CD8-positive, alpha-beta memory T cell (primary cell): ENCODE measurements around the gene ARHGAP26. TPM values are rescaled to one million over a fixed set of nuclear protein-coding genes. Genes with fewer than 3 reads are reported as not detected.
A peak's percentile ranks its signal among the peaks of the same experiment; 100 is the strongest.

ENCODE experiments used
- CTCF ChIA-PET: fragments of 350-600 bp; sonication (Branson Sonifier 250); formaldehyde crosslinking; loops from one replicate; lab custom pipeline; 2021; ENCODE audit warnings: antibody characterized with exemption; lab: Charles Lee
- POLR2A ChIA-PET: fragments of 350-600 bp; sonication (Branson Sonifier 250); formaldehyde crosslinking; loops from one replicate; lab custom pipeline; 2021; ENCODE audit warnings: antibody characterized with exemption; lab: Charles Lee
- DNase-seq, 5 donors: peaks; one replicate each; pipeline versions ENCODE4 v3.0.0 to v3.0.0-alpha.2; 2020 to 2022; ENCODE audit warnings: mixed read lengths in 1 of 5
- H3K27ac ChIP-seq: one replicate; pipeline ENCODE4 v1.7.0; 2013; ENCODE audit warnings: low read depth, mild to moderate bottlenecking, low read length, moderate library complexity
- H3K27me3 ChIP-seq: 2 replicates; pipeline ENCODE4 v1.7.0; 2013; ENCODE audit warnings: low read length, mild to moderate bottlenecking; ENCODE audit not compliant: insufficient read depth, poor library complexity, severe bottlenecking
- H3K36me3 ChIP-seq: 2 replicates; pipeline ENCODE4 v1.7.0; 2013; ENCODE audit warnings: mild to moderate bottlenecking, low read length, moderate library complexity; ENCODE audit not compliant: insufficient read depth
- H3K4me1 ChIP-seq: 2 replicates; pipeline ENCODE4 v1.7.0; 2013; ENCODE audit warnings: mild to moderate bottlenecking, low read length, moderate library complexity; ENCODE audit not compliant: insufficient read depth
- H3K4me3 ChIP-seq: 2 replicates; pipeline ENCODE4 v1.7.0; 2013; ENCODE audit warnings: mild to moderate bottlenecking, low read length
- H3K9me3 ChIP-seq: 2 replicates; pipeline ENCODE4 v1.7.0; 2013; ENCODE audit warnings: mild to moderate bottlenecking, low read length
- H3K27ac Mint-ChIP-seq, 8 donors: one replicate each; pipeline ENCODE4 v1.8.0; 2020 to 2021; ENCODE audit warnings: mixed read lengths in 8 of 8, mild to moderate bottlenecking in 6 of 8, inconsistent platforms in 3 of 8, moderate library complexity in 3 of 8
- H3K27me3 Mint-ChIP-seq, 2 donors: one replicate each; pipeline ENCODE4 v1.8.0; 2020 to 2021; ENCODE audit warnings: mixed read lengths in 2 of 2, mild to moderate bottlenecking in 1 of 2, moderate library complexity in 1 of 2
- H3K36me3 Mint-ChIP-seq, 3 donors: one replicate each; pipeline ENCODE4 v1.8.0; 2020 to 2021; ENCODE audit warnings: mixed read lengths in 3 of 3, inconsistent platforms in 1 of 3, mild to moderate bottlenecking in 1 of 3
- H3K4me1 Mint-ChIP-seq, 3 donors: one replicate each; pipeline ENCODE4 v1.8.0; 2020 to 2021; ENCODE audit warnings: mixed read lengths in 3 of 3, inconsistent platforms in 1 of 3, mild to moderate bottlenecking in 1 of 3
- H3K4me3 Mint-ChIP-seq, 7 donors: one replicate each; pipeline ENCODE4 v1.8.0; 2020 to 2021; ENCODE audit warnings: mixed read lengths in 7 of 7, mild to moderate bottlenecking in 6 of 7, moderate library complexity in 4 of 7, inconsistent platforms in 2 of 7
- H3K9me3 Mint-ChIP-seq, 5 donors: one replicate each; pipeline ENCODE4 v1.8.0; 2020 to 2022; ENCODE audit warnings: mixed read lengths in 5 of 5, mild to moderate bottlenecking in 3 of 5, moderate library complexity in 2 of 5, inconsistent platforms in 1 of 5
- polyA plus RNA-seq: library from polyadenylated mRNA; unstranded; fragments of 300-500 nt; fragmentation: Illumina TruSeq; gene quantifications from one replicate; pipeline ENCODE4 v1.2.3, GENCODE V29; 2021
- total RNA-seq, 2 experiments: library from RNA; stranded (reverse); gene quantifications; one replicate each; pipeline ENCODE4 v1.2.3, GENCODE V29; 2021

Gene ARHGAP26
- total and polyA plus RNA-seq, 3 experiments from 2014 or later = 16.7 to 37.1 (median 19.7) TPM

- H3K4me1 Mint-ChIP-seq = peaks cover 26 to 37% (median 26%) of the 10 kb centered on the region in 3 donors
- peak overlapping the region in 4 of 8 donors; percentile 40 to 76 (median 55) for H3K27ac Mint-ChIP-seq
- H3K27me3 ChIP-seq = no peaks in the 10 kb centered on the region
- H3K27ac ChIP-seq = no peak overlapping the region
- no peak overlapping the region for H3K4me3 ChIP-seq
- no peak for DNase-seq
- H3K36me3 Mint-ChIP-seq = peaks cover 0 to 49% (median 11%) of the 10 kb centered on the region in 3 donors
- no peak overlapping the region for H3K4me3 Mint-ChIP-seq
- no peaks in the 10 kb centered on the region for H3K36me3 ChIP-seq
- no peaks in the 10 kb centered on the region for H3K4me1 ChIP-seq
- POLR2A ChIA-PET = no interaction called here
- no peaks in the 10 kb centered on the region for H3K9me3 ChIP-seq
- no peaks in the 10 kb centered on the region for H3K9me3 Mint-ChIP-seq
- CTCF ChIA-PET = no interaction called here
- H3K27me3 Mint-ChIP-seq = peaks cover 0 to 3% of the 10 kb centered on the region in 2 donors
Measured at GRCh38 chr5:143210576-143210975, 440.4 kb downstream of the ARHGAP26 start.

- H3K27ac Mint-ChIP-seq = peak overlapping the region in 4 of 8 donors; percentile 7 to 76 (median 55)
- no peaks in the 10 kb centered on the region for H3K4me1 ChIP-seq
Measured at GRCh38 chr5:143212261-143212660, 442.1 kb downstream of the ARHGAP26 start.

GRCh38 chr5:143213231-143213850, 443.2 kb downstream of the ARHGAP26 start:
- ChIA-PET POLR2A (no interaction called here), CTCF (interaction anchor here (0.7 kb wide), 1 partner anchor 18 kb away, joined by 3 read pairs; no protein-coding TSS in a partner anchor)
- H3K4me3 ChIP-seq = no peak overlapping the region
- DNase-seq = no peak
- H3K36me3 ChIP-seq = no peaks in the 10 kb centered on the region
- no peaks in the 10 kb centered on the region for H3K9me3 Mint-ChIP-seq
- peaks cover 0 to 1% of the 10 kb centered on the region in 2 donors for H3K27me3 Mint-ChIP-seq
- H3K4me3 Mint-ChIP-seq = no peak overlapping the region
- H3K27ac ChIP-seq = peak overlapping the region; percentile 63
- H3K4me1 ChIP-seq = no peaks in the 10 kb centered on the region
- no peaks in the 10 kb centered on the region for H3K27me3 ChIP-seq
- H3K9me3 ChIP-seq = no peaks in the 10 kb centered on the region
- peaks cover 4 to 59% (median 10%) of the 10 kb centered on the region in 3 donors for H3K36me3 Mint-ChIP-seq
- peak overlapping the region in 7 of 8 donors; percentile 24 to 94 (median 66) for H3K27ac Mint-ChIP-seq
- H3K4me1 Mint-ChIP-seq = peaks cover 23 to 38% (median 29%) of the 10 kb centered on the region in 3 donors

More at GRCh38 chr5:143212261-143212660, 442.1 kb downstream of the ARHGAP26 start:
- Mint-ChIP-seq H3K9me3 (no peaks in the 10 kb centered on the region), H3K36me3 (peaks cover 4 to 57% (median 11%) of the 10 kb centered on the region in 3 donors), H3K4me3 (no peak overlapping the region), H3K4me1 (peaks cover 17 to 31% (median 20%) of the 10 kb centered on the region in 3 donors), H3K27me3 (peaks cover 0 to 1% of the 10 kb centered on the region in 2 donors)
- Histone ChIP-seq H3K4me3 (no peak overlapping the region), H3K27me3 (no peaks in the 10 kb centered on the region), H3K9me3 (no peaks in the 10 kb centered on the region), H3K36me3 (no peaks in the 10 kb centered on the region), H3K27ac (no peak overlapping the region)
- ChIA-PET CTCF (no interaction called here), POLR2A (no interaction called here)
- DNase-seq = no peak

- ChIA-PET CTCF (interaction anchor here (0.7 kb wide), 1 partner anchor 18 kb away, joined by 3 read pairs; no protein-coding TSS in a partner anchor), POLR2A (no interaction called here)
- H3K9me3 Mint-ChIP-seq = no peaks in the 10 kb centered on the region
- Histone ChIP-seq H3K36me3 (no peaks in the 10 kb centered on the region), H3K27ac (peak overlapping the region; percentile 63), H3K4me1 (no peaks in the 10 kb centered on the region), H3K4me3 (no peak overlapping the region), H3K9me3 (no peaks in the 10 kb centered on the region), H3K27me3 (no peaks in the 10 kb centered on the region)
- H3K36me3 Mint-ChIP-seq = peaks cover 4 to 55% (median 8%) of the 10 kb centered on the region in 3 donors
- H3K27ac Mint-ChIP-seq = peak overlapping the region in 7 of 8 donors; percentile 24 to 94 (median 63)
- no peak for DNase-seq
- no peak overlapping the region for H3K4me3 Mint-ChIP-seq
- peaks cover 29 to 44% (median 35%) of the 10 kb centered on the region in 3 donors for H3K4me1 Mint-ChIP-seq
- H3K27me3 Mint-ChIP-seq = peaks cover 0 to 1% of the 10 kb centered on the region in 2 donors
Measured at GRCh38 chr5:143213851-143214363, 443.7 kb downstream of the ARHGAP26 start.

GRCh38 chr5:143214458-143214857, 444.3 kb downstream of the ARHGAP26 start:
- Histone ChIP-seq H3K27me3 (no peaks in the 10 kb centered on the region), H3K36me3 (no peaks in the 10 kb centered on the region), H3K4me3 (no peak overlapping the region), H3K27ac (no peak overlapping the region), H3K4me1 (no peaks in the 10 kb centered on the region), H3K9me3 (no peaks in the 10 kb centered on the region)
- CTCF ChIA-PET = no interaction called here
- no peaks in the 10 kb centered on the region for H3K9me3 Mint-ChIP-seq
- H3K27ac Mint-ChIP-seq = peak overlapping the region in 4 of 8 donors; percentile 24 to 87 (median 80)
- H3K4me3 Mint-ChIP-seq = no peak overlapping the region
- POLR2A ChIA-PET = no interaction called here
- H3K27me3 Mint-ChIP-seq = peaks cover 0 to 1% of the 10 kb centered on the region in 2 donors
- peaks cover 33 to 49% (median 40%) of the 10 kb centered on the region in 3 donors for H3K4me1 Mint-ChIP-seq
- H3K36me3 Mint-ChIP-seq = peaks cover 4 to 52% (median 8%) of the 10 kb centered on the region in 3 donors
- DNase-seq = no peak

GRCh38 chr5:143214890-143215289, 444.7 kb downstream of the ARHGAP26 start:
- Histone ChIP-seq H3K27ac (no peak overlapping the region), H3K9me3 (no peaks in the 10 kb centered on the region), H3K4me3 (no peak overlapping the region), H3K4me1 (no peaks in the 10 kb centered on the region), H3K36me3 (no peaks in the 10 kb centered on the region), H3K27me3 (no peaks in the 10 kb centered on the region)
- Mint-ChIP-seq H3K36me3 (peaks cover 4 to 51% (median 8%) of the 10 kb centered on the region in 3 donors), H3K4me3 (no peak overlapping the region), H3K4me1 (peaks cover 33 to 49% (median 40%) of the 10 kb centered on the region in 3 donors), H3K9me3 (no peaks in the 10 kb centered on the region), H3K27me3 (no peaks in the 10 kb centered on the region), H3K27ac (peak overlapping the region in 2 of 8 donors; percentile 51 to 77)
- DNase-seq = no peak
- CTCF ChIA-PET = no interaction called here
- POLR2A ChIA-PET = no interaction called here

- Mint-ChIP-seq H3K36me3 (peaks cover 4 to 46% (median 8%) of the 10 kb centered on the region in 3 donors), H3K9me3 (no peaks in the 10 kb centered on the region), H3K27ac (peak overlapping the region in 2 of 8 donors; percentile 13 to 42), H3K4me1 (peaks cover 39 to 55% (median 40%) of the 10 kb centered on the region in 3 donors), H3K4me3 (no peak overlapping the region), H3K27me3 (no peaks in the 10 kb centered on the region)
- H3K36me3 ChIP-seq = no peaks in the 10 kb centered on the region
- DNase-seq = no peak
- H3K9me3 ChIP-seq = no peaks in the 10 kb centered on the region
- CTCF ChIA-PET = no interaction called here
- H3K27me3 ChIP-seq = no peaks in the 10 kb centered on the region
- H3K27ac ChIP-seq = no peak overlapping the region
- H3K4me1 ChIP-seq = no peaks in the 10 kb centered on the region
- H3K4me3 ChIP-seq = no peak overlapping the region
- POLR2A ChIA-PET = no interaction called here
Measured at GRCh38 chr5:143215690-143216089, 445.5 kb downstream of the ARHGAP26 start.

GRCh38 chr5:143216211-143216610, 446.0 kb downstream of the ARHGAP26 start:
- H3K27ac ChIP-seq = no peak overlapping the region
- ChIA-PET CTCF (no interaction called here), POLR2A (no interaction called here)
- no peaks in the 10 kb centered on the region for H3K4me1 ChIP-seq
- no peaks in the 10 kb centered on the region for H3K36me3 ChIP-seq
- H3K9me3 Mint-ChIP-seq = no peaks in the 10 kb centered on the region
- H3K36me3 Mint-ChIP-seq = peaks cover 4 to 45% (median 8%) of the 10 kb centered on the region in 3 donors
- no peak for DNase-seq
- no peaks in the 10 kb centered on the region for H3K27me3 Mint-ChIP-seq
- H3K4me3 ChIP-seq = no peak overlapping the region
- no peak overlapping the region for H3K4me3 Mint-ChIP-seq
- no peaks in the 10 kb centered on the region for H3K9me3 ChIP-seq
- H3K27ac Mint-ChIP-seq = peak overlapping the region in 5 of 8 donors; percentile 20 to 80 (median 64)
- peaks cover 44 to 60% (median 45%) of the 10 kb centered on the region in 3 donors for H3K4me1 Mint-ChIP-seq
- no peaks in the 10 kb centered on the region for H3K27me3 ChIP-seq
